ENCODE data around the gene HES4. TPM values are rescaled to one million over a fixed set of nuclear protein-coding genes. Genes with fewer than 3 reads are reported as not detected.

The HES4 gene
- total RNA-seq, 1 experiment from 2014 or later: 145 TPM

GRCh38 chr1:998745-998994 lies 1.2 kb downstream of the HES4 start:
- Histone ChIP-seq H2AFZ (ENCODE audit: low read depth, low read length, poor library complexity, severe bottlenecking) (no peak overlapping the region), H3K27ac (ENCODE audit: low read depth, low read length) (peak overlapping the region; percentile 99), H3K79me2 (ENCODE audit: insufficient read depth, low read length) (peaks cover 29% of the 10 kb centered on the region), H4K20me1 (ENCODE audit: insufficient read depth) (peaks cover 8% of the 10 kb centered on the region; the same call in 1 of the 2 replicates), H3K27me3 (ENCODE audit: insufficient read depth, low read length) (no peaks in the 10 kb centered on the region), H3K9me2 (ENCODE audit: insufficient read depth) (no peaks in the 10 kb centered on the region), H3K4me3 (replicated peaks in 1 of 2; ENCODE audit: low read depth in 1 of 2, low read length in 2 of 2) (peak overlapping the region; percentile 75 to 83), H3K9me3 (ENCODE audit: control insufficient read depth in 1 of 2, insufficient read depth in 1 of 2, low read depth in 1 of 2, low read length in 2 of 2) (no peaks in the 10 kb centered on the region), H3K4me1 (ENCODE audit: control insufficient read depth in 1 of 2, insufficient read depth in 2 of 2, low read length in 2 of 2) (peaks cover 9 to 54% of the 10 kb centered on the region in 2 experiments; a peak in 3 of 4 replicates), H3K9ac (ENCODE audit: low read length) (peak overlapping the region; percentile 100), H3K36me3 (ENCODE audit: control insufficient read depth in 1 of 2, insufficient read depth in 2 of 2, low read length in 2 of 2) (no peaks in the 10 kb centered on the region), H3K4me2 (ENCODE audit: low read length) (peak overlapping the region; percentile 98)
- ChIA-PET CTCF (interaction anchor here (1.0 kb wide), 1 partner anchor 14 kb away, joined by 4 read pairs; no protein-coding TSS in a partner anchor), RAD21 (ENCODE audit: low non-redundant PET in 1 of 2, low total read pairs in 2 of 2, uncharacterized antibody in 2 of 2, unreplicated experiment in 2 of 2) (no interaction called here), POLR2A (interaction anchor here (1.0 kb wide), 1 partner anchor 14 kb away, joined by 3 read pairs; no protein-coding TSS in a partner anchor)
- no peak for DNase-seq (ENCODE audit: low read depth, low spot score)
- TF ChIP-seq EZH2 (IDR thresholded peaks at IDR 0.05) (no peak), ATF3 (IDR thresholded peaks at IDR 0.05) (no peak), EGR1 (IDR thresholded peaks at IDR 0.05; ENCODE audit: low read depth) (no peak), EZH2phosphoT487 (IDR thresholded peaks at IDR 0.05; ENCODE audit: borderline replicate concordance) (no peak), SP1 (IDR thresholded peaks at IDR 0.05; ENCODE audit: low read depth) (no peak), SRF (IDR thresholded peaks at IDR 0.05; ENCODE audit: low read depth) (no peak), SIN3A (IDR thresholded peaks at IDR 0.05; ENCODE audit: low read depth) (no peak), CBX3 (IDR thresholded peaks at IDR 0.05; ENCODE audit: low read depth) (no peak), CTCF (IDR thresholded peaks at IDR 0.05 in 2 of 3, conservative IDR thresholded peaks at IDR 0.05 in 1 of 3; ENCODE audit: borderline replicate concordance in 1 of 3, insufficient read depth in 1 of 3, low read depth in 2 of 3, low read length in 2 of 3) (no peak), TCF7L2 (IDR thresholded peaks at IDR 0.05; ENCODE audit: borderline replicate concordance, extremely low read depth, insufficient read depth, insufficient read length) (no peak), ZBTB33 (IDR thresholded peaks at IDR 0.05; ENCODE audit: extremely low read depth, insufficient replicate concordance, low read length) (no peak), YY1 (IDR thresholded peaks at IDR 0.05; ENCODE audit: extremely low read depth, insufficient replicate concordance, low read depth, low read length) (no peak), JUND (IDR thresholded peaks at IDR 0.05) (no peak), REST (IDR thresholded peaks at IDR 0.05; ENCODE audit: low read depth) (no peak), FOSL1 (IDR thresholded peaks at IDR 0.05; ENCODE audit: low read depth) (no peak), CEBPB (IDR thresholded peaks at IDR 0.05; ENCODE audit: low read depth) (no peak)
- intact Hi-C loops (cut with micrococcal nuclease): no loop called here
- BruUV-seq (replicated peaks): no TSS peak
- no peak for ATAC-seq

Measured in HCT116 (cell line).